ENCODE measurements around the gene PKP1. TPM values are rescaled to one million over a fixed set of nuclear protein-coding genes. Genes with fewer than 3 reads are reported as not detected.
"Not testable (repeated sequence)": the region's sequence is repeated elsewhere in the genome, so short reads cannot be mapped to it uniquely, and the experiment has no call there.

PKP1 gene
- total RNA-seq, 1 experiment from 2014 or later = not detected

DNA sequence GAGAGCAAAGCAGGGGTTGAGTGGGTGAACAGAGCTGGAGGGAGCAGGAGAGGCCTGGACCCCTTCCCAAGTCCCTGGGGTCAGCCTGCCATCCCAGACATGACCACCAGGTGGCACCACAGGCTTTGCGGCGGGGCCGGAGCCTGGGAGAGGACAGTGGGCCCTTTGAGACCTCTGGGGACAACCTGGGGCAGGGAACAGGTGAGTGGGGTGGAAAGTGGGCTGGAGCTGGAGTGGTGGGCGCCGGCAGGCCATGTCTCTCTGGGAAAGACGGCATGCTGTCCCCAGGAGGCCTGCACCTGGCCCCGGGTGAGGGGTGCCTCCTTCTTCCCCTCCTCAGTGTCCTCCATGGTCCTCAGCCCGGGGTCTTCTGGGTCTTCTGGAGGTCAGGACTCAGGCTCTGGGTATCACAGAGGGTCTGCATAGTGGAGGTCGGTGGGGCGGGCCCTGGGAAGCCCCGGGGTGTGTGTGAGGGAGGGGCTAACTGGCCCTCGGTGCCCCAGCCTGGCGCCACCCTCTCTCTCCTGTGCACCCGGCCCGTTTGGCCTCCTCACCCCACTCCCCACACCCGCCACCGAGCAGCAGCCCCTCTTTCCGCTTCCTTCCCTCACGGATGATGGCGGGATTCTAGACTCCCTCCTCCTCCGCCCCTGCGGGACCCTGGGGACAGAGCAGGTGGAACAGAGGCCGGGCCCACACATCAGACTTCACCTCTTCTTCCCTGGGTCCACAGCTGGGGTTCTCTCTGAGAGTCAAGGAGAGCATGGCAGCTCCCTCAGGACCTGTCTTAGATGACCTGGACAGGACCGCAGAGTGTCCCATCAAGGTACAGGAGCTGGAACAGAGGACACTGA is 28.5 kb upstream of the PKP1 start:
- intact Hi-C loops (cut with micrococcal nuclease; ENCODE audit: unreplicated experiment) = loop anchor here (1.0 to 2.0 kb wide), 4 partner anchors 54 to 150 kb away; no protein-coding TSS in a partner anchor
- no peaks in the 10 kb centered on the region for H3K9me3 Mint-ChIP-seq (ENCODE audit: unreplicated experiment)
- H3K4me1 Mint-ChIP-seq (ENCODE audit: low read depth, unreplicated experiment) = no peaks in the 10 kb centered on the region
- peak; percentile 73 to 88 for DNase-seq
- Histone ChIP-seq H3K36me3 (ENCODE audit: control insufficient read depth, insufficient read depth, low read length) (no peaks in the 10 kb centered on the region), H3K27me3 (replicated peaks; ENCODE audit: control insufficient read depth, insufficient read depth, low read length) (no peaks in the 10 kb centered on the region; the same call in 1 of the 2 replicates), H3K4me1 (no peaks in the 10 kb centered on the region), H3K4me3 (ENCODE audit: low read depth, low read length) (no peak overlapping the region), H3K9me3 (no peaks in the 10 kb centered on the region)
- TF ChIP-seq CTCF (IDR thresholded peaks at IDR 0.05; ENCODE audit: insufficient read depth in 1 of 2, low read depth in 1 of 2, low read length in 1 of 2, severe bottlenecking in 1 of 2, unreplicated experiment in 1 of 2) = peak; percentile 97
- no peaks in the 10 kb centered on the region for H3K36me3 Mint-ChIP-seq (ENCODE audit: insufficient read depth, unreplicated experiment)
- peaks cover 6% of the 10 kb centered on the region for H3K27me3 Mint-ChIP-seq (ENCODE audit: insufficient read depth, unreplicated experiment)
- POLR2A ChIA-PET = no interaction called here
- no peak overlapping the region for H3K27ac Mint-ChIP-seq (ENCODE audit: unreplicated experiment)
- no peak overlapping the region for H3K4me3 Mint-ChIP-seq (ENCODE audit: unreplicated experiment)
- CTCF ChIA-PET = interaction anchor here (0.5 to 2.4 kb wide), 10 partner anchors 19 to 282 kb away, joined by 3 to 25 read pairs (median 4); partner anchors contain the start of gene PKP1
- no TSS peak for BruUV-seq (replicated peaks)

- no peak for DNase-seq
- no peaks in the 10 kb centered on the region for H3K9me3 Mint-ChIP-seq (ENCODE audit: unreplicated experiment)
- intact Hi-C loops (cut with micrococcal nuclease; ENCODE audit: unreplicated experiment) = loop anchor here (2.0 kb wide), 1 partner anchor 149 kb away; no protein-coding TSS in a partner anchor
- CTCF ChIA-PET = interaction anchor here (0.6 to 2.4 kb wide), 3 partner anchors 18 to 106 kb away, joined by 3 to 25 read pairs (median 4); no protein-coding TSS in a partner anchor
- H3K36me3 Mint-ChIP-seq (ENCODE audit: insufficient read depth, unreplicated experiment) = no peaks in the 10 kb centered on the region
- BruUV-seq (replicated peaks) = no TSS peak
- no peak overlapping the region for H3K27ac Mint-ChIP-seq (ENCODE audit: unreplicated experiment)
- POLR2A ChIA-PET = no interaction called here
- H3K4me1 Mint-ChIP-seq (ENCODE audit: low read depth, unreplicated experiment) = no peaks in the 10 kb centered on the region
- H3K27me3 Mint-ChIP-seq (ENCODE audit: insufficient read depth, unreplicated experiment) = peaks cover 6% of the 10 kb centered on the region
- TF ChIP-seq CTCF (IDR thresholded peaks at IDR 0.05; ENCODE audit: insufficient read depth in 1 of 2, low read depth in 1 of 2, low read length in 1 of 2, severe bottlenecking in 1 of 2, unreplicated experiment in 1 of 2) = no peak
- H3K4me3 Mint-ChIP-seq (ENCODE audit: unreplicated experiment) = no peak overlapping the region
- H3K36me3 ChIP-seq (ENCODE audit: control insufficient read depth, insufficient read depth, low read length) = no peaks in the 10 kb centered on the region
- no peaks in the 10 kb centered on the region for H3K9me3 ChIP-seq
- no peak overlapping the region for H3K4me3 ChIP-seq (ENCODE audit: low read depth, low read length)
- H3K4me1 ChIP-seq = no peaks in the 10 kb centered on the region
- H3K27me3 ChIP-seq (replicated peaks; ENCODE audit: control insufficient read depth, insufficient read depth, low read length) = no peaks in the 10 kb centered on the region; the same call in 1 of the 2 replicates
Observed at GRCh38 chr1:201255479-201256362, 27.6 kb upstream of the PKP1 start.

GRCh38 chr1:201258132-201258531 is 25.2 kb upstream of the PKP1 start:
- H3K36me3 Mint-ChIP-seq (ENCODE audit: insufficient read depth, unreplicated experiment); H3K27ac Mint-ChIP-seq (ENCODE audit: unreplicated experiment); H3K36me3 ChIP-seq (ENCODE audit: control insufficient read depth, insufficient read depth, low read length); H3K4me1 ChIP-seq; H3K4me1 Mint-ChIP-seq (ENCODE audit: low read depth, unreplicated experiment); H3K4me3 ChIP-seq (ENCODE audit: low read depth, low read length); intact Hi-C loops (cut with micrococcal nuclease; ENCODE audit: unreplicated experiment); BruUV-seq (replicated peaks); POLR2A ChIA-PET; DNase-seq; H3K4me3 Mint-ChIP-seq (ENCODE audit: unreplicated experiment); H3K27me3 ChIP-seq (replicated peaks; ENCODE audit: control insufficient read depth, insufficient read depth, low read length); H3K27me3 Mint-ChIP-seq (ENCODE audit: insufficient read depth, unreplicated experiment); H3K9me3 ChIP-seq; H3K9me3 Mint-ChIP-seq (ENCODE audit: unreplicated experiment); CTCF ChIA-PET: not testable (repeated sequence)
